Fibroblast of lung (primary cell): ENCODE data around the gene TMPRSS4.

Experiments
- CTCF ChIP-seq, 2 donors: IDR thresholded peaks in 1 of 2; conservative IDR thresholded peaks in 1 of 2; 1 replicate in 1 of 2; 2 replicates in 1 of 2; pipeline ENCODE4 v1.5.1; 2011 to 2012; ENCODE audit warnings: low read length in 2 of 2, control low read depth in 1 of 2, inconsistent platforms in 1 of 2, low read depth in 1 of 2, mild to moderate bottlenecking in 1 of 2
- EZH2 ChIP-seq: IDR thresholded peaks from 2 replicates; pipeline ENCODE4 v1.5.1; 2012; ENCODE audit warnings: low read length, control low read depth, mild to moderate bottlenecking; ENCODE audit errors: missing control alignments

DNA sequence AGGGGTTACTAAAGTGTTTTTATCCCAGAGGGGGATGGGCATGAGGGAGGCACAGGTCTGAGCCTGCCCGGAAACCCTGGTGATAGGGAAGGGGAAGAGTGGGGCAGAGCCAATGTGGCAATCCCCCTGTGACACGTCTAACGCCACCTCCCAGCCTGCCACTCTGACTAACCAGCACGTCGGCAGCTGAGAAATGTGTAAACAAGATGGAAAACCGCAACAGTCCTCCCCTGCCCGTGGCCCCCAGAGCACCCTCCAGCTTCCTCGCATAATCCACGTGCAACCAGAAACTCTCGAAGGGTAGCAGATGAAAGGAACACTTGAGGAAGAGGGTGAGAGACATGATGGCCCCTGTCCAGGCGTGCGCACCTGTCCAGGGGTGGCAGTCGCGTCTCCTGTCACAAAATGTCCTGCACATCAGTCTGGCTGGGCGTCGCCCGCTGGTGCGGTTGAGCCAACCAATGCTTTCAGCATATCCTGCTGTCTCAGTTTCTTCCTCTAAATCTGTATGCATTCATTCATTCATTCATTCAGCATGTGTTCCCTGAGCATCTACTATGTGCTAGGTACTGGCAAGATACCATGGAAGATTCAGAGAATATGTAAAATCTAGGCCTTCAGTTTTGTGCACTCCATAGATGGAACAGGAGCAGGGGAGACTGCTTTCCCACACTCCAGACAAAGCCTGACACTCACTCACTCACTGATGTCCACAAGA lies 4.5 kb downstream of the TMPRSS4 start:
- TF ChIP-seq EZH2 (no peak), CTCF (conservative IDR thresholded peaks at IDR 0.05 in 1 of 2, IDR thresholded peaks at IDR 0.05 in 1 of 2; ENCODE audit: low read depth in 1 of 2, low read length in 2 of 2) (no peak)
